ENCODE results near the gene CDH22.

Gene CDH22

GRCh38 chr20:46308258-46309157 lies at the start of gene CDH22:
Gene CDH22 (minus strand): TSS chr20:46308498. CDS start chr20:46251294, 57,204 bp downstream.
- peak; percentile 43 for DNase-seq

GRCh38 chr20:46357030-46357514 lies 48.8 kb upstream of the CDH22 start:
- DNase-seq = no peak

- DNase-seq = no peak
Measured at GRCh38 chr20:46356195-46357029, 48.1 kb upstream of the CDH22 start.

GRCh38 chr20:46355778-46356177 lies 47.5 kb upstream of the CDH22 start:
- no peak for DNase-seq

- no peak for DNase-seq
Measured at GRCh38 chr20:46354920-46355654, 46.8 kb upstream of the CDH22 start.

GRCh38 chr20:46354207-46354555 lies 45.9 kb upstream of the CDH22 start:
- no peak for DNase-seq

- DNase-seq = no peak
Measured at GRCh38 chr20:46353500-46354206, 45.4 kb upstream of the CDH22 start.

GRCh38 chr20:46352370-46352938 lies 44.2 kb upstream of the CDH22 start:
- no peak for DNase-seq

- no peak for DNase-seq
Measured at GRCh38 chr20:46351357-46352058, 43.2 kb upstream of the CDH22 start.

GRCh38 chr20:46350986-46351267 lies 42.6 kb upstream of the CDH22 start:
- DNase-seq = no peak

- DNase-seq = no peak
Measured at GRCh38 chr20:46350201-46350985, 42.1 kb upstream of the CDH22 start.

GRCh38 chr20:46349742-46350056 lies 41.4 kb upstream of the CDH22 start:
- no peak for DNase-seq

GRCh38 chr20:46349035-46349741 lies 40.9 kb upstream of the CDH22 start:
- peak; percentile 43 for DNase-seq

GRCh38 chr20:46347841-46348803 lies 39.8 kb upstream of the CDH22 start:
- no peak for DNase-seq

- no peak for DNase-seq
Measured at GRCh38 chr20:46346770-46347169, 38.5 kb upstream of the CDH22 start.

GRCh38 chr20:46344488-46345162 lies 36.3 kb upstream of the CDH22 start:
- no peak for DNase-seq

- DNase-seq = no peak
Measured at GRCh38 chr20:46343975-46344357, 35.7 kb upstream of the CDH22 start.

GRCh38 chr20:46343348-46343974 lies 35.2 kb upstream of the CDH22 start:
- DNase-seq = no peak
